HepG2 (cell line): ENCODE results near the gene DRAXIN. TPM values are rescaled to one million over a fixed set of nuclear protein-coding genes. Genes with fewer than 3 reads are reported as not detected.

Experiments used
- MLX ChIP-seq: IDR thresholded peaks from 2 replicates; pipeline ENCODE4 v1.6.1; 2016
- MTA1 ChIP-seq: sonication (generic); formaldehyde crosslinking; IDR thresholded peaks from 2 replicates; pipeline ENCODE4 v1.4.0; 2020; ENCODE audit warnings: missing genetic modification reagents, mild to moderate bottlenecking, borderline replicate concordance
- SP4 ChIP-seq: sonication (generic); formaldehyde crosslinking; IDR thresholded peaks from 2 replicates; pipeline ENCODE4 v1.8.1; 2023; ENCODE audit warnings: mild to moderate bottlenecking, missing genetic modification reagents
- ZNF333 ChIP-seq: sonication (generic); formaldehyde crosslinking; IDR thresholded peaks from 2 replicates; pipeline ENCODE4 v1.4.0; 2020; ENCODE audit warnings: mild to moderate bottlenecking, missing genetic modification reagents, borderline replicate concordance
- ZNF512 ChIP-seq: sonication (generic); formaldehyde crosslinking; IDR thresholded peaks from 2 replicates; pipeline ENCODE4 v1.4.0; 2020; ENCODE audit warnings: mild to moderate bottlenecking, missing genetic modification reagents
- ZNF777 ChIP-seq: sonication (generic); formaldehyde crosslinking; IDR thresholded peaks from 2 replicates; pipeline ENCODE4 v1.4.0; 2020; ENCODE audit warnings: missing genetic modification reagents
- polyA plus RNA-seq, 8 experiments: library from polyadenylated mRNA; depleted of rRNA in 3 of 8; stranded (reverse) in 7 of 8; unstranded in 1 of 8; fragments of >200 nt; fragmentation: Illumina TruSeq in 4 of 8; extraction: Trizol in 4 of 8; gene quantifications; 2 replicates each; pipeline versions ENCODE4 v1.2.1 to v1.2.3, GENCODE V29; 2011 to 2016; ENCODE audit warnings: low read depth in 4 of 8, missing spikeins in 1 of 8, mixed read lengths in 1 of 8; ENCODE audit not compliant: insufficient read depth in 1 of 8
- total RNA-seq, 5 experiments: library from RNA; depleted of rRNA; stranded (reverse); fragments of >200 nt; fragmentation: Illumina TruSeq; extraction: Trizol; gene quantifications; 2 replicates each; pipeline ENCODE4 v1.2.3, GENCODE V29; 2016; ENCODE audit warnings: low read depth in 1 of 5
- TF ChIP-seq, protein P1 (sequence below): sonication (generic); formaldehyde crosslinking; IDR thresholded peaks from 2 replicates; pipeline ENCODE4 v1.4.0; 2020; ENCODE audit warnings: mild to moderate bottlenecking, missing genetic modification reagents

The DRAXIN gene
- total and polyA plus RNA-seq, 2 of the 13 experiments (the other 11 are each of a cell fraction or from before 2014, with no cell fraction given) = 0.02 TPM; not detected in 1

GRCh38 chr1:11664336-11665065 is 27.0 kb upstream of the DRAXIN start (continued):
- TF ChIP-seq, protein P1, sequence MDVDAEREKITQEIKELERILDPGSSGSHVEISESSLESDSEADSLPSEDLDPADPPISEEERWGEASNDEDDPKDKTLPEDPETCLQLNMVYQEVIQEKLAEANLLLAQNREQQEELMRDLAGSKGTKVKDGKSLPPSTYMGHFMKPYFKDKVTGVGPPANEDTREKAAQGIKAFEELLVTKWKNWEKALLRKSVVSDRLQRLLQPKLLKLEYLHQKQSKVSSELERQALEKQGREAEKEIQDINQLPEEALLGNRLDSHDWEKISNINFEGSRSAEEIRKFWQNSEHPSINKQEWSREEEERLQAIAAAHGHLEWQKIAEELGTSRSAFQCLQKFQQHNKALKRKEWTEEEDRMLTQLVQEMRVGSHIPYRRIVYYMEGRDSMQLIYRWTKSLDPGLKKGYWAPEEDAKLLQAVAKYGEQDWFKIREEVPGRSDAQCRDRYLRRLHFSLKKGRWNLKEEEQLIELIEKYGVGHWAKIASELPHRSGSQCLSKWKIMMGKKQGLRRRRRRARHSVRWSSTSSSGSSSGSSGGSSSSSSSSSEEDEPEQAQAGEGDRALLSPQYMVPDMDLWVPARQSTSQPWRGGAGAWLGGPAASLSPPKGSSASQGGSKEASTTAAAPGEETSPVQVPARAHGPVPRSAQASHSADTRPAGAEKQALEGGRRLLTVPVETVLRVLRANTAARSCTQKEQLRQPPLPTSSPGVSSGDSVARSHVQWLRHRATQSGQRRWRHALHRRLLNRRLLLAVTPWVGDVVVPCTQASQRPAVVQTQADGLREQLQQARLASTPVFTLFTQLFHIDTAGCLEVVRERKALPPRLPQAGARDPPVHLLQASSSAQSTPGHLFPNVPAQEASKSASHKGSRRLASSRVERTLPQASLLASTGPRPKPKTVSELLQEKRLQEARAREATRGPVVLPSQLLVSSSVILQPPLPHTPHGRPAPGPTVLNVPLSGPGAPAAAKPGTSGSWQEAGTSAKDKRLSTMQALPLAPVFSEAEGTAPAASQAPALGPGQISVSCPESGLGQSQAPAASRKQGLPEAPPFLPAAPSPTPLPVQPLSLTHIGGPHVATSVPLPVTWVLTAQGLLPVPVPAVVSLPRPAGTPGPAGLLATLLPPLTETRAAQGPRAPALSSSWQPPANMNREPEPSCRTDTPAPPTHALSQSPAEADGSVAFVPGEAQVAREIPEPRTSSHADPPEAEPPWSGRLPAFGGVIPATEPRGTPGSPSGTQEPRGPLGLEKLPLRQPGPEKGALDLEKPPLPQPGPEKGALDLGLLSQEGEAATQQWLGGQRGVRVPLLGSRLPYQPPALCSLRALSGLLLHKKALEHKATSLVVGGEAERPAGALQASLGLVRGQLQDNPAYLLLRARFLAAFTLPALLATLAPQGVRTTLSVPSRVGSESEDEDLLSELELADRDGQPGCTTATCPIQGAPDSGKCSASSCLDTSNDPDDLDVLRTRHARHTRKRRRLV = no peak
- TF ChIP-seq ZNF333 (no peak), MTA1 (0 out of 2 replicates have a peak, but pooled peaks have one; percentile 13), ZNF777 (0 out of 2 replicates have a peak, but pooled peaks have one; percentile 39), MLX (CRISPR knock-in tag) (no peak), ZNF512 (CRISPR knock-in tag) (no peak), SP4 (peak; percentile 11; the same call in 1 of the 2 replicates)
- TF ChIP-seq, all 625 proteins: peak for 22
